H9 (cell line): ENCODE data around the gene FAT1. TPM values are rescaled to one million over a fixed set of nuclear protein-coding genes. Genes with fewer than 3 reads are reported as not detected.

Experiments used
- DNase-seq: peaks from one replicate; pipeline ENCODE4 v3.0.0-alpha.2; 2017
- H2AFZ ChIP-seq: one replicate; pipeline ENCODE4 v1.6.1; 2013; ENCODE audit warnings: mild to moderate bottlenecking, low read length, control low read depth, moderate library complexity
- H2AK5ac ChIP-seq: 2 replicates; pipeline ENCODE4 v1.6.1; 2013; ENCODE audit warnings: low read length, control low read depth, mixed read lengths; ENCODE audit not compliant: insufficient read length
- H2BK120ac ChIP-seq: one replicate; pipeline ENCODE4 v1.6.1; 2013; ENCODE audit warnings: low read depth, mild to moderate bottlenecking, low read length, control low read depth, inconsistent platforms; ENCODE audit not compliant: poor library complexity, severe bottlenecking
- H2BK12ac ChIP-seq: 2 replicates; pipeline ENCODE4 v1.6.1; 2013; ENCODE audit warnings: low read length, control low read depth, mixed read lengths, low read depth; ENCODE audit not compliant: insufficient read length
- H2BK15ac ChIP-seq: 2 replicates; pipeline ENCODE4 v1.6.1; 2013; ENCODE audit warnings: low read depth, low read length, control low read depth
- H2BK20ac ChIP-seq: one replicate; pipeline ENCODE4 v1.6.1; 2013; ENCODE audit warnings: low read depth, mild to moderate bottlenecking, low read length, control low read depth, inconsistent platforms; ENCODE audit not compliant: poor library complexity, severe bottlenecking
- H2BK5ac ChIP-seq: 2 replicates; pipeline ENCODE4 v1.6.1; 2013; ENCODE audit warnings: low read length, control low read depth, mixed read lengths; ENCODE audit not compliant: insufficient read length
- H3K14ac ChIP-seq: 2 replicates; pipeline ENCODE4 v1.6.1; 2013; ENCODE audit warnings: low read length, control low read depth; ENCODE audit not compliant: insufficient read depth
- H3K18ac ChIP-seq: 2 replicates; pipeline ENCODE4 v1.6.1; 2013; ENCODE audit warnings: low read depth, mild to moderate bottlenecking, mixed read lengths, low read length, control low read depth; ENCODE audit not compliant: insufficient read length
- H3K23ac ChIP-seq: 2 replicates; pipeline ENCODE4 v1.6.1; 2013; ENCODE audit warnings: low read length, control low read depth, mixed read lengths, low read depth; ENCODE audit not compliant: insufficient read length
- H3K23me2 ChIP-seq: 2 replicates; pipeline ENCODE4 v1.6.1; 2013; ENCODE audit warnings: low read depth, mild to moderate bottlenecking, mixed read lengths, low read length, control low read depth; ENCODE audit not compliant: insufficient read length, poor library complexity, severe bottlenecking
- H3K27ac ChIP-seq: 2 replicates; pipeline ENCODE4 v1.5.1; 2013; ENCODE audit warnings: low read length, control low read depth, mixed read lengths, low read depth; ENCODE audit not compliant: insufficient read length
- H3K27me3 ChIP-seq: 2 replicates; pipeline ENCODE4 v1.6.1; 2013; ENCODE audit warnings: low read length, control low read depth, inconsistent platforms; ENCODE audit not compliant: insufficient read depth
- H3K4ac ChIP-seq: 2 replicates; pipeline ENCODE4 v1.6.1; 2013; ENCODE audit warnings: low read depth, mild to moderate bottlenecking, control low read depth, inconsistent platforms, low read length, moderate library complexity
- H3K4me1 ChIP-seq: 2 replicates; pipeline ENCODE4 v1.6.1; 2013; ENCODE audit warnings: low read length, control low read depth, inconsistent platforms; ENCODE audit not compliant: insufficient read depth
- H3K4me2 ChIP-seq: 2 replicates; pipeline ENCODE4 v1.6.1; 2013; ENCODE audit warnings: low read length, control low read depth, mixed read lengths; ENCODE audit not compliant: insufficient read length, insufficient read depth
- H3K56ac ChIP-seq: 2 replicates; pipeline ENCODE4 v1.6.1; 2013; ENCODE audit warnings: low read depth, mild to moderate bottlenecking, mixed read lengths, low read length, control low read depth; ENCODE audit not compliant: insufficient read length
- H3K79me1 ChIP-seq: 2 replicates; pipeline ENCODE4 v1.6.1; 2013; ENCODE audit warnings: low read depth, mild to moderate bottlenecking, moderate library complexity, low read length, control low read depth, inconsistent platforms; ENCODE audit not compliant: insufficient read depth, poor library complexity, severe bottlenecking
- H3K79me2 ChIP-seq: 2 replicates; pipeline ENCODE4 v1.6.1; 2013; ENCODE audit warnings: low read length, control low read depth, inconsistent platforms; ENCODE audit not compliant: insufficient read depth
- H3K9ac ChIP-seq: 2 replicates; pipeline ENCODE4 v1.6.1; 2013; ENCODE audit warnings: low read length, control low read depth, mixed read lengths; ENCODE audit not compliant: insufficient read length; ENCODE audit errors: extremely low read depth
- H3K9me3 ChIP-seq: one replicate; pipeline ENCODE4 v1.6.1; 2013; ENCODE audit warnings: low read depth, low read length, inconsistent platforms; ENCODE audit not compliant: control insufficient read depth
- H3T11ph ChIP-seq: one replicate; pipeline ENCODE4 v1.6.1; 2013; ENCODE audit warnings: mild to moderate bottlenecking, low read length, control low read depth, inconsistent platforms
- H4K20me1 ChIP-seq: one replicate; pipeline ENCODE4 v1.6.1; 2013; ENCODE audit not compliant: control insufficient read depth, insufficient read length, insufficient read depth
- H4K5ac ChIP-seq: 2 replicates; pipeline ENCODE4 v1.6.1; 2013; ENCODE audit warnings: low read depth, mild to moderate bottlenecking, mixed read lengths, low read length, control low read depth; ENCODE audit not compliant: insufficient read length
- H4K8ac ChIP-seq: replicated peaks from 2 replicates; pipeline ENCODE4 v1.6.1; 2013; ENCODE audit warnings: low read length, control low read depth, mixed read lengths, low read depth; ENCODE audit not compliant: insufficient read length
- H4K91ac ChIP-seq: 2 replicates; pipeline ENCODE4 v1.6.1; 2013; ENCODE audit warnings: low read depth, mild to moderate bottlenecking, moderate library complexity, mixed read lengths, low read length, control low read depth; ENCODE audit not compliant: insufficient read length
- H3K27ac Mint-ChIP-seq, 3 experiments: 2 replicates in 2 of 3; 3 replicates in 1 of 3; pipeline ENCODE4 v1.8.0; 2020 to 2021; ENCODE audit warnings: mixed read lengths in 3 of 3, mild to moderate bottlenecking in 1 of 3, moderate library complexity in 1 of 3
- H3K27me3 Mint-ChIP-seq: 2 replicates; pipeline ENCODE4 v1.8.0; 2021; ENCODE audit warnings: low read depth, mild to moderate bottlenecking, moderate library complexity, mixed read lengths
- H3K36me3 Mint-ChIP-seq, 3 experiments: 2 replicates in 2 of 3; 3 replicates in 1 of 3; pipeline ENCODE4 v1.8.0; 2020 to 2021; ENCODE audit warnings: low read depth in 3 of 3, mixed read lengths in 3 of 3; ENCODE audit not compliant: insufficient read depth in 1 of 3
- H3K4me1 Mint-ChIP-seq, 2 experiments: 2 replicates each; pipeline ENCODE4 v1.8.0; 2020; ENCODE audit warnings: mixed read lengths in 2 of 2
- H3K4me3 Mint-ChIP-seq, 2 experiments: 2 replicates in 1 of 2; 3 replicates in 1 of 2; pipeline ENCODE4 v1.8.0; 2020 to 2021; ENCODE audit warnings: mild to moderate bottlenecking in 2 of 2, mixed read lengths in 2 of 2, moderate library complexity in 1 of 2
- H3K9me3 Mint-ChIP-seq, 2 experiments: 2 replicates in 1 of 2; 3 replicates in 1 of 2; pipeline ENCODE4 v1.8.0; 2020; ENCODE audit warnings: mild to moderate bottlenecking in 2 of 2, mixed read lengths in 2 of 2, moderate library complexity in 1 of 2
- WGBS: extraction: QIAGEN DNeasy Blood & Tissue Kit; methylation state at CpG from one replicate; pipeline ENCODE4 v1.1.7; 2013; ENCODE audit warnings: missing lambda C conversion rate, low lambda C conversion rate, mixed read lengths; ENCODE audit not compliant: insufficient read length; ENCODE audit errors: extremely low coverage; 5-methylcytosine and 5-hydroxymethylcytosine counted together
- total RNA-seq: library from RNA; stranded (reverse); gene quantifications from 2 replicates; pipeline ENCODE4 v1.2.1, GENCODE V29; 2021
- TF ChIP-seq, protein P1 (sequence below): fragments of 200-600 bp; sonication (generic); conservative IDR thresholded peaks from 3 replicates; pipeline ENCODE4 v1.8.0; 2021; ENCODE audit warnings: antibody characterized with exemption, mild to moderate bottlenecking

FAT1 gene
- total RNA-seq, 1 experiment from 2014 or later: 173 TPM

DNA sequence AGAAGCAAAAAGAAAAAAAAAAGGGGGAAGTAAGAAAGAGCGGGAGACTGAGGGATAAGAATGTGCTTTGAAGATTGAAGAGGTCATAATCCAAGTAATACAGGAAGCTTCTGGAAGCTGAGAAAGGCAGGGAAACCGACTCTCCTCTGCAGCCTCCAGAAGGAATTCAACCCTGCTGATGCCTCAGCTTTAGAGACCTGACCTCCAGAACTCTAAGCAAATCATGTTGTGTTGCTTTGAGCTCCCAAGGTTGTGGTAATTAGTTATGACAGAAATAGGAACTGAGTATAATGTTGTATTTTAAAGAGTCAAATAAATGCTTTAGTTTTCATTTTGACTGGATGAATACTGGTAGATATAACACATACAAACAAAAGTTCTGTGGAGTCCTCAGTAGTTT, 48.0 kb upstream of the FAT1 start:
- Histone ChIP-seq H3K27me3 (no peaks in the 10 kb centered on the region), H4K91ac (no peak overlapping the region), H2AK5ac (no peak overlapping the region), H2BK20ac (no peak overlapping the region), H3K79me2 (no peaks in the 10 kb centered on the region), H3K56ac (no peak overlapping the region), H4K8ac (no peak overlapping the region), H3K9ac (no peak overlapping the region), H4K20me1 (no peaks in the 10 kb centered on the region), H3K14ac (no peak overlapping the region), H2BK15ac (no peak overlapping the region), H3K23me2 (no peaks in the 10 kb centered on the region), H2AFZ (no peak overlapping the region), H3K4ac (no peak overlapping the region), H3T11ph (no peak overlapping the region), H2BK12ac (no peak overlapping the region), H3K23ac (no peak overlapping the region), H3K27ac (no peak overlapping the region), H2BK120ac (no peak overlapping the region), H3K18ac (no peak overlapping the region), H3K9me3 (no peaks in the 10 kb centered on the region), H4K5ac (no peak overlapping the region), H3K4me2 (no peak overlapping the region), H2BK5ac (no peak overlapping the region), H3K4me1 (no peaks in the 10 kb centered on the region), H3K79me1 (no peaks in the 10 kb centered on the region)
- H3K9me3 Mint-ChIP-seq: no peaks in the 10 kb centered on the region
- 0 out of 4 replicates have a peak, but pooled peaks cover 0 to 3% of the 10 kb centered on the region in 2 experiments for H3K4me1 Mint-ChIP-seq
- H3K36me3 Mint-ChIP-seq: no peaks in the 10 kb centered on the region
- DNase-seq: no peak
- no peak overlapping the region for H3K4me3 Mint-ChIP-seq
- no peak overlapping the region for H3K27ac Mint-ChIP-seq
- peaks cover 4% of the 10 kb centered on the region; the same call in 1 of the 2 replicates for H3K27me3 Mint-ChIP-seq
- TF ChIP-seq, protein P1, sequence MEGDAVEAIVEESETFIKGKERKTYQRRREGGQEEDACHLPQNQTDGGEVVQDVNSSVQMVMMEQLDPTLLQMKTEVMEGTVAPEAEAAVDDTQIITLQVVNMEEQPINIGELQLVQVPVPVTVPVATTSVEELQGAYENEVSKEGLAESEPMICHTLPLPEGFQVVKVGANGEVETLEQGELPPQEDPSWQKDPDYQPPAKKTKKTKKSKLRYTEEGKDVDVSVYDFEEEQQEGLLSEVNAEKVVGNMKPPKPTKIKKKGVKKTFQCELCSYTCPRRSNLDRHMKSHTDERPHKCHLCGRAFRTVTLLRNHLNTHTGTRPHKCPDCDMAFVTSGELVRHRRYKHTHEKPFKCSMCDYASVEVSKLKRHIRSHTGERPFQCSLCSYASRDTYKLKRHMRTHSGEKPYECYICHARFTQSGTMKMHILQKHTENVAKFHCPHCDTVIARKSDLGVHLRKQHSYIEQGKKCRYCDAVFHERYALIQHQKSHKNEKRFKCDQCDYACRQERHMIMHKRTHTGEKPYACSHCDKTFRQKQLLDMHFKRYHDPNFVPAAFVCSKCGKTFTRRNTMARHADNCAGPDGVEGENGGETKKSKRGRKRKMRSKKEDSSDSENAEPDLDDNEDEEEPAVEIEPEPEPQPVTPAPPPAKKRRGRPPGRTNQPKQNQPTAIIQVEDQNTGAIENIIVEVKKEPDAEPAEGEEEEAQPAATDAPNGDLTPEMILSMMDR: no peak
- WGBS: no CpG with 5 or more reads among the region's 2 CpGs
